ENCODE measurements around the gene AQR.

- no peak for TF ChIP-seq CTCF (IDR thresholded peaks at IDR 0.05)
- TF ChIP-seq POLR2AphosphoS5 (IDR thresholded peaks at IDR 0.05; ENCODE audit: insufficient read depth in 1 of 2, low read depth in 1 of 2) = no peak
- no peak for TF ChIP-seq POLR2A (IDR thresholded peaks at IDR 0.05)
Observed at GRCh38 chr15:34854232-34854631, 115.3 kb downstream of the AQR start.
